NCI-H2227 treated with DMSO at 0.1 percent for 48 hours (cell line): ENCODE results near the gene MYNN.

ENCODE experiments used
- DNase-seq: peaks from one replicate; lab custom pipeline; 2025; lab: John Stamatoyannopoulos, UW

MYNN gene

GRCh38 chr3:169835533-169835932, 62.3 kb downstream of the MYNN start:
- no peak for DNase-seq

GRCh38 chr3:169836078-169836941, 63.1 kb downstream of the MYNN start:
- DNase-seq, result no peak

GRCh38 chr3:169836942-169837275, 63.7 kb downstream of the MYNN start:
- no peak for DNase-seq

GRCh38 chr3:169838511-169839030, 65.4 kb downstream of the MYNN start:
- DNase-seq, result no peak
